Naive thymus-derived CD4-positive, alpha-beta T cell (primary cell): ENCODE results near the gene WAPL. TPM values are rescaled to one million over a fixed set of nuclear protein-coding genes. Genes with fewer than 3 reads are reported as not detected.
"Not testable (repeated sequence)": the region's sequence is repeated elsewhere in the genome, so short reads cannot be mapped to it uniquely, and the experiment has no call there.

Experiments
- ATAC-seq: fragments of 150-1000 bp; cut with Tn5 transposase; 2 replicates; pipeline ENCODE4 v1.10.0; 2021; ENCODE audit warnings: mild to moderate bottlenecking, moderate library complexity
- CTCF ChIA-PET: fragments of 350-600 bp; sonication (Branson Sonifier 250); formaldehyde crosslinking; loops from one replicate; lab custom pipeline; 2021; ENCODE audit warnings: antibody characterized with exemption; lab: Charles Lee
- POLR2A ChIA-PET: fragments of 350-600 bp; sonication (Branson Sonifier 250); formaldehyde crosslinking; loops from one replicate; lab custom pipeline; 2021; ENCODE audit warnings: antibody characterized with exemption, inconsistent platforms; lab: Charles Lee
- DNase-seq, 9 donors: peaks; one replicate each; pipeline versions ENCODE4 v3.0.0 to v3.0.0-alpha.2; 2020 to 2022; ENCODE audit warnings: mixed read lengths in 1 of 9
- H3K27ac ChIP-seq: one replicate; pipeline ENCODE4 v1.7.0; 2013; ENCODE audit warnings: mild to moderate bottlenecking, low read depth, low read length, moderate library complexity
- H3K27me3 ChIP-seq, 2 donors: one replicate each; pipeline ENCODE4 v1.7.0; 2013; ENCODE audit warnings: low read length in 2 of 2, mild to moderate bottlenecking in 2 of 2, moderate library complexity in 2 of 2; ENCODE audit not compliant: control insufficient read depth in 2 of 2, insufficient read depth in 2 of 2
- H3K36me3 ChIP-seq, 3 experiments: 1 replicate in 2 of 3; 2 replicates in 1 of 3; pipeline ENCODE4 v1.7.0; 2013; ENCODE audit warnings: low read length in 3 of 3, mild to moderate bottlenecking in 3 of 3, moderate library complexity in 1 of 3; ENCODE audit not compliant: insufficient read depth in 3 of 3, control insufficient read depth in 2 of 3
- H3K4me1 ChIP-seq, 2 donors: one replicate each; pipeline ENCODE4 v1.7.0; 2013; ENCODE audit warnings: low read length in 2 of 2, mild to moderate bottlenecking in 2 of 2, moderate library complexity in 1 of 2; ENCODE audit not compliant: control insufficient read depth in 2 of 2, insufficient read depth in 2 of 2
- H3K4me3 ChIP-seq: 2 replicates; pipeline ENCODE4 v1.7.0; 2013; ENCODE audit warnings: mild to moderate bottlenecking, low read length
- H3K9me3 ChIP-seq, 3 experiments: 1 replicate in 2 of 3; 2 replicates in 1 of 3; pipeline ENCODE4 v1.7.0; 2013; ENCODE audit warnings: low read length in 3 of 3; ENCODE audit not compliant: control insufficient read depth in 2 of 3
- H3K27ac Mint-ChIP-seq, 9 donors: one replicate each; pipeline ENCODE4 v1.8.0; 2020 to 2022; ENCODE audit warnings: mixed read lengths in 9 of 9, mild to moderate bottlenecking in 8 of 9, moderate library complexity in 5 of 9, inconsistent platforms in 2 of 9
- H3K27me3 Mint-ChIP-seq, 5 donors: one replicate each; pipeline ENCODE4 v1.8.0; 2021 to 2022; ENCODE audit warnings: mixed read lengths in 5 of 5, mild to moderate bottlenecking in 1 of 5
- H3K36me3 Mint-ChIP-seq, 5 donors: one replicate each; pipeline ENCODE4 v1.8.0; 2020 to 2022; ENCODE audit warnings: mixed read lengths in 5 of 5, mild to moderate bottlenecking in 3 of 5, inconsistent platforms in 1 of 5
- H3K4me1 Mint-ChIP-seq, 7 donors: one replicate each; pipeline ENCODE4 v1.8.0; 2020 to 2022; ENCODE audit warnings: mixed read lengths in 7 of 7, mild to moderate bottlenecking in 3 of 7, inconsistent platforms in 1 of 7
- H3K4me3 Mint-ChIP-seq, 10 donors: one replicate each; pipeline ENCODE4 v1.8.0; 2020 to 2022; ENCODE audit warnings: mild to moderate bottlenecking in 10 of 10, mixed read lengths in 10 of 10, moderate library complexity in 6 of 10, inconsistent platforms in 2 of 10
- H3K9me3 Mint-ChIP-seq, 11 donors: one replicate each; pipeline ENCODE4 v1.8.0; 2020 to 2022; ENCODE audit warnings: mixed read lengths in 11 of 11, mild to moderate bottlenecking in 4 of 11, inconsistent platforms in 1 of 11, moderate library complexity in 1 of 11
- intact Hi-C, 2 donors: fragments of 100-400 bp; cut with micrococcal nuclease; formaldehyde crosslinking; loops; one replicate each; pipeline ENCODE4 v1.15.1; 2023
- polyA plus RNA-seq, 2 donors: library from polyadenylated mRNA; unstranded; fragments of 300-500 nt; fragmentation: Illumina TruSeq; gene quantifications; one replicate each; pipeline ENCODE4 v1.2.3, GENCODE V29; 2021
- total RNA-seq, 6 experiments: library from RNA in 5 of 6; stranded (reverse) in 5 of 6; gene quantifications; 1 replicate in 5 of 6; 2 replicates in 1 of 6; pipeline ENCODE4 v1.2.3 and lab custom pipeline; 2021 to 2026

Gene WAPL
- total and polyA plus RNA-seq, 7 experiments from 2014 or later: 40.3 to 59.2 (median 49.5) TPM

DNA sequence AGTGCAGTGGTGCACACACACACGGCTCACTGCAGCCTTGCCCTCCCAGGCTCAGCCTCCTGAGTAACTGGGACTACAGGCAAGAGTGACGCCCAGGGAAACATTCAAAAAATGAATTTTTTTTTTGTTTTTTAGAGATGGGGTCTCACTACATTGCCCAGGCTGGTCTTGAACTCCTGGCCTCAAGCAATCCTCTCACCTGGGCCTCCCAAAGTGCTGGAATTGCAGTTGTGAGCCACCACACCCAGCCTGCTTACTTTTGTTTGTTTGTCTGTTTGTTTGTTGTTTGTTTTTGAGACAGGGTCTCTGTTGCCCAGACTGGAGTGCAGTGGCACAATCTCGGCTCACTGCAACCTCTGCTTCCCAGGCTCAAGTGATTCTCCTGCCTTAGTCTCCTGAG, 7.1 kb upstream of the WAPL start:
- H3K9me3 ChIP-seq, H3K4me1 ChIP-seq, H3K36me3 ChIP-seq, H3K27me3 ChIP-seq, H3K4me3 ChIP-seq, DNase-seq, H3K27ac Mint-ChIP-seq, H3K9me3 Mint-ChIP-seq, H3K27me3 Mint-ChIP-seq, H3K27ac ChIP-seq, ATAC-seq, CTCF ChIA-PET, H3K36me3 Mint-ChIP-seq, H3K4me3 Mint-ChIP-seq: not testable (repeated sequence)
- peaks cover 0 to 21% (median 14%) of the 10 kb centered on the region in 7 donors for H3K4me1 Mint-ChIP-seq
- intact Hi-C loops: loop anchor here in 1 of 2 donors (10.0 kb wide), 1 partner anchor 566 kb away; the partner anchor contains the start of genes GLUD1 and SHLD2
- POLR2A ChIA-PET: interaction anchor here (0.6 kb wide), 1 partner anchor 20 kb away, joined by 3 read pairs; no protein-coding TSS in a partner anchor

DNA sequence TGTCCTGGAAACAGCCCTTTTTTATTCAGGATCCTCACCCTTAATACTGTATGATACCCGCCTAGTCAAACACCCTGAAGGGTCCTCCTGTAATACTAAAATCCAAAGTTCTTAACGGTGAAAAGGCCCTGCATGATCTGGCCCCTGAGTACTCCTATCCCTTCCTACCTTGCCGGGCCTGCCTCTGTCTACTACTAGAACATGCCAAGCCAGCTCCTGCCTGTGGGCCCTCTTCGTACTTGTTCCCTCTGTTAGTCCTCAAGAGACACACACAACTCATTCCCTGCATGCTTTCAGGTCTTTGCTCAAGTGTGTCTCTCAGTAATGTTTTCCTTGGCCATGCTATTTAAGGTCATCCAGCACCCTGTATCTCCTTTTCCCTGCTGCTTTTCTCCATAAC, 5.0 kb upstream of the WAPL start:
- Mint-ChIP-seq H3K27me3 (no peaks in the 10 kb centered on the region), H3K4me3 (no peak overlapping the region), H3K36me3 (no peaks in the 10 kb centered on the region), H3K9me3 (no peaks in the 10 kb centered on the region), H3K27ac (peak overlapping the region in 4 of 9 donors; percentile 33 to 74 (median 48)), H3K4me1 (peaks cover 15 to 38% (median 25%) of the 10 kb centered on the region in 7 donors)
- no peak overlapping the region for H3K4me3 ChIP-seq
- ChIA-PET POLR2A (no interaction called here), CTCF (no interaction called here)
- DNase-seq (no peak), ATAC-seq (no peak)
- peaks cover 6 to 16% of the 10 kb centered on the region in 2 donors for H3K4me1 ChIP-seq
- intact Hi-C loops: loop anchor here in 1 of 2 donors (10.0 kb wide), 1 partner anchor 568 kb away; the partner anchor contains the start of genes GLUD1 and SHLD2
- H3K27me3 ChIP-seq: no peaks in the 10 kb centered on the region
- H3K36me3 ChIP-seq: peaks cover 0 to under 1% (median 0%) of the 10 kb centered on the region in 3 experiments
- H3K27ac ChIP-seq: no peak overlapping the region
- no peaks in the 10 kb centered on the region for H3K9me3 ChIP-seq

- POLR2A ChIA-PET, H3K27ac ChIP-seq, H3K27me3 ChIP-seq, H3K36me3 ChIP-seq, H3K4me3 Mint-ChIP-seq, CTCF ChIA-PET, H3K9me3 ChIP-seq, H3K36me3 Mint-ChIP-seq, H3K4me3 ChIP-seq, DNase-seq, ATAC-seq, H3K27ac Mint-ChIP-seq, H3K9me3 Mint-ChIP-seq, H3K27me3 Mint-ChIP-seq: not testable (repeated sequence)
- H3K4me1 ChIP-seq: peaks cover 6 to 16% of the 10 kb centered on the region in 2 donors
- intact Hi-C loops: loop anchor here in 1 of 2 donors (10.0 kb wide), 1 partner anchor 569 kb away; the partner anchor contains the start of genes GLUD1 and SHLD2
- peaks cover 15 to 40% (median 27%) of the 10 kb centered on the region in 7 donors for H3K4me1 Mint-ChIP-seq
These were observed 4.1 kb upstream of the WAPL start for GRCh38 chr10:86525713-86526112.

DNA sequence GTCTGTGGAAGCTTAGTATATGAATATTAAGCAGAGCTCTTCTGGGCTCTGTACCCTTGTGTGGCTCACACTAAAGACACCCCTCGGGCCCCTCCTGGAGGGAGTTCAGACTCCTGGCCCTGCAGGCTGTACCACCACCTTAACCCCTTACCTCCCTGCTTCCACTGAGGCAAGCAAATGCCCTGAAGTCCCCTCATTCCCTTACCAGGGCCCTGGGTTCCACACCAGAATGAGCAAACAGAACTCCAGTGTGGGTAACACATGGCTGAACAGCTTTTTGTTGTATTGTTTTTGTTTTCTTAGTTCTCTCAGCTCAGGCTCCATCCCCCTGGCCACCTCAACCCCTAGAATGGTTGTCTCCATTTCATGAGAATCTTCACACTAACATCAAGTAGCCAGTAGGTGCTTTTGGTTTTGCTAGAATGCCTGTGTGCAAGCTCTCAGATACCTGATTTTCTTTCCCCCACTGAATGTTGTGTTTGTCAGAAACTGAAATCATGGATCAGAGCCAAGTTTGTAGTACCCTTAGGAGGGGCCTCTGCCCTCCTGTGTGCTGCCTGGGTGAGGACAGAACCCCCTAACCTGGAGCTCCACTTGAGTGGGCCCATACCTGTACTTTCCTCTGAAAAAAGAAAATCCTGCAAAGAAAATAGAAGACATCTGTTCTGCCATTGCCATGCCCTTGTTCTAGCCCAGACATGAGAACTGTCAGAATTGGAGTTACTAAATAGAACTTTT, 2.8 kb upstream of the WAPL start:
- peaks cover 20 to 50% (median 34%) of the 10 kb centered on the region in 7 donors for H3K4me1 Mint-ChIP-seq

GRCh38 chr10:86523348-86523747, 1.8 kb upstream of the WAPL start:
- CTCF ChIA-PET: no interaction called here
- Mint-ChIP-seq H3K27me3 (no peaks in the 10 kb centered on the region), H3K4me1 (peaks cover 27 to 61% (median 42%) of the 10 kb centered on the region in 7 donors), H3K36me3 (peaks cover 0 to 8% (median 3%) of the 10 kb centered on the region in 5 donors), H3K9me3 (no peaks in the 10 kb centered on the region), H3K27ac (peak overlapping the region in 7 of 9 donors; percentile 5 to 96 (median 10)), H3K4me3 (peak overlapping the region; percentile 1 to 99 (median 37))
- Histone ChIP-seq H3K27ac (no peak overlapping the region), H3K4me1 (peaks cover 26 to 31% of the 10 kb centered on the region in 2 donors), H3K27me3 (no peaks in the 10 kb centered on the region), H3K36me3 (peaks cover 0 to 8% (median 0%) of the 10 kb centered on the region in 3 experiments), H3K9me3 (no peaks in the 10 kb centered on the region), H3K4me3 (no peak overlapping the region)
- DNase-seq (no peak), ATAC-seq (no peak)
- intact Hi-C loops: loop anchor here (5.0 to 10.0 kb wide), 5 partner anchors 76 to 911 kb away; partner anchors contain the start of genes BMPR1A (in 1 of the 2), GLUD1 (in 1 of the 2) and SHLD2 (in 1 of the 2)
- POLR2A ChIA-PET: interaction anchor here (1.4 kb wide), 1 partner anchor 11 kb away, joined by 5 read pairs; no protein-coding TSS in a partner anchor

More for the DNA sequence above, 2.8 kb upstream of the WAPL start:
- intact Hi-C loops: loop anchor here (5.0 to 10.0 kb wide), 5 partner anchors 77 to 912 kb away; partner anchors contain the start of genes BMPR1A (in 1 of the 2), GLUD1 (in 1 of the 2) and SHLD2 (in 1 of the 2)
- Histone ChIP-seq H3K4me1 (peaks cover 17 to 23% of the 10 kb centered on the region in 2 donors), H3K27ac (no peak overlapping the region), H3K36me3 (peaks cover 0 to 8% (median 0%) of the 10 kb centered on the region in 3 experiments), H3K9me3 (no peaks in the 10 kb centered on the region), H3K27me3 (no peaks in the 10 kb centered on the region), H3K4me3 (no peak overlapping the region)
- H3K27me3 Mint-ChIP-seq: no peaks in the 10 kb centered on the region
- H3K9me3 Mint-ChIP-seq: no peaks in the 10 kb centered on the region
- H3K36me3 Mint-ChIP-seq: peaks cover 0 to 6% (median 0%) of the 10 kb centered on the region in 5 donors
- DNase-seq: no peak
- ChIA-PET POLR2A (interaction anchor here (0.5 to 1.4 kb wide), 2 partner anchors 10 to 68 kb away, joined by 4 to 5 read pairs; no protein-coding TSS in a partner anchor), CTCF (no interaction called here)
- peak overlapping the region in 1 of 10 donors; percentile 26 for H3K4me3 Mint-ChIP-seq
- no peak for ATAC-seq
- peak overlapping the region in 8 of 9 donors; percentile 5 to 96 (median 27) for H3K27ac Mint-ChIP-seq

DNA sequence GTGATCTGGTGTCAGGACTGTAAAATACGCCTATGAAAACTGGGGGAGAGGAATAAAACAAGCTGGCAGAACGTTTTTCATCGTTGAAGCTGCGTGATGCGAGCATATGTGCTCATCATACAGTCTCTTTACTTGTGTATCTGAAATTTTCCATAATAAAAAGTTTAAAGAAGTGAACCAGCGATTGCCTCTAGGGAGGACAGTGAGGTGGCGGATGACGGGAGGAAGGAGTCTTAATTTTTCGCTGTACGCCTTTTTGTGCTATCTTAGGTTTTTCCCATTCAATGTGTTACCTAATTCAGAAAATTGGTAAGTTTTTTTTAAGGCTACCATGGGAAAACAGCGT, 891 bp upstream of the WAPL start:
- peak overlapping the region; percentile 85 for H3K4me3 ChIP-seq
- POLR2A ChIA-PET: interaction anchor here (0.8 to 2.9 kb wide), 6 partner anchors 12 to 123 kb away, joined by 3 to 10 read pairs (median 8); no protein-coding TSS in a partner anchor
- no peaks in the 10 kb centered on the region for H3K9me3 ChIP-seq
- Mint-ChIP-seq H3K27me3 (no peaks in the 10 kb centered on the region), H3K4me3 (peak overlapping the region; percentile 84 to 99 (median 94)), H3K36me3 (peaks cover 0 to 10% (median 10%) of the 10 kb centered on the region in 5 donors), H3K27ac (peak overlapping the region; percentile 29 to 96 (median 93)), H3K9me3 (no peaks in the 10 kb centered on the region), H3K4me1 (peaks cover 36 to 70% (median 50%) of the 10 kb centered on the region in 7 donors)
- H3K4me1 ChIP-seq: peaks cover 31 to 37% of the 10 kb centered on the region in 2 donors
- CTCF ChIA-PET: interaction anchor here (0.6 to 1.0 kb wide), 3 partner anchors 33 to 114 kb away, joined by 3 to 6 read pairs (median 4); no protein-coding TSS in a partner anchor
- DNase-seq (peak in 2 of 9 donors; percentile 28 to 37), ATAC-seq (no peak)
- peaks cover 0 to 11% (median 4%) of the 10 kb centered on the region in 3 experiments for H3K36me3 ChIP-seq
- no peaks in the 10 kb centered on the region for H3K27me3 ChIP-seq
- intact Hi-C loops: loop anchor here (5.0 to 10.0 kb wide), 5 partner anchors 75 to 910 kb away; partner anchors contain the start of genes BMPR1A (in 1 of the 2), GLUD1 (in 1 of the 2) and SHLD2 (in 1 of the 2)
- peak overlapping the region; percentile 97 for H3K27ac ChIP-seq
